Activated naive CD8-positive, alpha-beta T cell treated with anti-CD3 and anti-CD28 coated beads, Interleukin-2, amount 50 U/mL, for 24 hours (primary cell): ENCODE measurements around the gene RGL1.

ENCODE experiments used
- ATAC-seq: fragments of 150-1000 bp; cut with Tn5 transposase; one replicate; pipeline ENCODE4 v1.10.0; 2021
- DNase-seq: peaks from one replicate; pipeline ENCODE4 v3.0.0; 2021
- H3K27ac Mint-ChIP-seq: one replicate; pipeline ENCODE4 v1.8.0; 2021; ENCODE audit warnings: mild to moderate bottlenecking, mixed read lengths
- H3K27me3 Mint-ChIP-seq: one replicate; pipeline ENCODE4 v1.8.0; 2021; ENCODE audit warnings: mixed read lengths
- H3K36me3 Mint-ChIP-seq: one replicate; pipeline ENCODE4 v1.8.0; 2021; ENCODE audit warnings: low read depth, mixed read lengths
- H3K4me1 Mint-ChIP-seq: one replicate; pipeline ENCODE4 v1.8.0; 2021; ENCODE audit warnings: mixed read lengths
- H3K4me3 Mint-ChIP-seq: one replicate; pipeline ENCODE4 v1.8.0; 2021; ENCODE audit warnings: mild to moderate bottlenecking, moderate library complexity, mixed read lengths
- H3K9me3 Mint-ChIP-seq: one replicate; pipeline ENCODE4 v1.8.0; 2021; ENCODE audit warnings: mixed read lengths

Gene RGL1

GRCh38 chr1:183936791-183937190, 131.9 kb downstream of the RGL1 start:
- Mint-ChIP-seq H3K27ac (no peak overlapping the region), H3K9me3 (no peaks in the 10 kb centered on the region), H3K27me3 (no peaks in the 10 kb centered on the region), H3K4me1 (peaks cover 6% of the 10 kb centered on the region), H3K36me3 (no peaks in the 10 kb centered on the region), H3K4me3 (no peak overlapping the region)
- ATAC-seq, result no peak
- no peak for DNase-seq

- Mint-ChIP-seq H3K27ac (no peak overlapping the region), H3K27me3 (no peaks in the 10 kb centered on the region), H3K36me3 (no peaks in the 10 kb centered on the region), H3K4me1 (peaks cover 6% of the 10 kb centered on the region), H3K9me3 (no peaks in the 10 kb centered on the region), H3K4me3 (no peak overlapping the region)
- DNase-seq, result no peak
- ATAC-seq, result no peak
Measured at GRCh38 chr1:183937611-183938010, 132.7 kb downstream of the RGL1 start.

GRCh38 chr1:183941001-183941400, 136.1 kb downstream of the RGL1 start:
- no peaks in the 10 kb centered on the region for H3K9me3 Mint-ChIP-seq
- H3K4me3 Mint-ChIP-seq, result no peak overlapping the region
- ATAC-seq (no peak), DNase-seq (no peak)
- no peaks in the 10 kb centered on the region for H3K4me1 Mint-ChIP-seq
- H3K27ac Mint-ChIP-seq, result no peak overlapping the region
- H3K36me3 Mint-ChIP-seq, result no peaks in the 10 kb centered on the region
- H3K27me3 Mint-ChIP-seq, result no peaks in the 10 kb centered on the region

- Mint-ChIP-seq H3K27me3 (no peaks in the 10 kb centered on the region), H3K9me3 (peaks cover 3% of the 10 kb centered on the region), H3K4me1 (no peaks in the 10 kb centered on the region), H3K27ac (no peak overlapping the region), H3K36me3 (no peaks in the 10 kb centered on the region), H3K4me3 (no peak overlapping the region)
- no peak for DNase-seq
- no peak for ATAC-seq
Measured at GRCh38 chr1:183942933-183943693, 138.2 kb downstream of the RGL1 start.

- H3K4me1 Mint-ChIP-seq, result no peaks in the 10 kb centered on the region
Measured at GRCh38 chr1:183945428-183946319, 140.8 kb downstream of the RGL1 start.

GRCh38 chr1:183946320-183946613, 141.3 kb downstream of the RGL1 start:
- no peaks in the 10 kb centered on the region for H3K27me3 Mint-ChIP-seq
- DNase-seq (no peak), ATAC-seq (no peak)
- no peaks in the 10 kb centered on the region for H3K4me1 Mint-ChIP-seq
- H3K4me3 Mint-ChIP-seq, result no peak overlapping the region
- peaks cover 3% of the 10 kb centered on the region for H3K9me3 Mint-ChIP-seq
- H3K36me3 Mint-ChIP-seq, result no peaks in the 10 kb centered on the region
- H3K27ac Mint-ChIP-seq, result no peak overlapping the region

More at GRCh38 chr1:183945428-183946319, 140.8 kb downstream of the RGL1 start:
- Mint-ChIP-seq H3K27ac (no peak overlapping the region), H3K4me3 (no peak overlapping the region), H3K36me3 (no peaks in the 10 kb centered on the region), H3K27me3 (no peaks in the 10 kb centered on the region), H3K9me3 (peaks cover 3% of the 10 kb centered on the region)
- ATAC-seq, result no peak
- no peak for DNase-seq

GRCh38 chr1:183947988-183948387, 143.1 kb downstream of the RGL1 start:
- no peak overlapping the region for H3K27ac Mint-ChIP-seq
- ATAC-seq, result no peak
- peaks cover 3% of the 10 kb centered on the region for H3K9me3 Mint-ChIP-seq
- no peak for DNase-seq
- no peaks in the 10 kb centered on the region for H3K4me1 Mint-ChIP-seq
- no peaks in the 10 kb centered on the region for H3K27me3 Mint-ChIP-seq
- no peaks in the 10 kb centered on the region for H3K36me3 Mint-ChIP-seq
- H3K4me3 Mint-ChIP-seq, result no peak overlapping the region

GRCh38 chr1:183952101-183952500, 147.2 kb downstream of the RGL1 start:
- DNase-seq (no peak), ATAC-seq (no peak)
- no peak overlapping the region for H3K27ac Mint-ChIP-seq
- no peak overlapping the region for H3K4me3 Mint-ChIP-seq
- H3K9me3 Mint-ChIP-seq, result peaks cover 3% of the 10 kb centered on the region
- H3K27me3 Mint-ChIP-seq, result no peaks in the 10 kb centered on the region
- no peaks in the 10 kb centered on the region for H3K36me3 Mint-ChIP-seq
- H3K4me1 Mint-ChIP-seq, result peaks cover 4% of the 10 kb centered on the region

- Mint-ChIP-seq H3K36me3 (no peaks in the 10 kb centered on the region), H3K27ac (no peak overlapping the region), H3K9me3 (no peaks in the 10 kb centered on the region), H3K4me1 (peaks cover 4% of the 10 kb centered on the region), H3K4me3 (no peak overlapping the region), H3K27me3 (no peaks in the 10 kb centered on the region)
- DNase-seq (no peak), ATAC-seq (no peak)
Measured at GRCh38 chr1:183953031-183953430, 148.1 kb downstream of the RGL1 start.

GRCh38 chr1:183954496-183954895, 149.6 kb downstream of the RGL1 start:
- Mint-ChIP-seq H3K36me3 (no peaks in the 10 kb centered on the region), H3K4me3 (no peak overlapping the region), H3K27me3 (no peaks in the 10 kb centered on the region), H3K9me3 (no peaks in the 10 kb centered on the region), H3K27ac (no peak overlapping the region), H3K4me1 (peaks cover 4% of the 10 kb centered on the region)
- ATAC-seq (no peak), DNase-seq (no peak)

- no peaks in the 10 kb centered on the region for H3K36me3 Mint-ChIP-seq
- H3K27me3 Mint-ChIP-seq, result no peaks in the 10 kb centered on the region
- peaks cover 4% of the 10 kb centered on the region for H3K4me1 Mint-ChIP-seq
- DNase-seq, result peak; percentile 32
- H3K27ac Mint-ChIP-seq, result no peak overlapping the region
- H3K9me3 Mint-ChIP-seq, result no peaks in the 10 kb centered on the region
- H3K4me3 Mint-ChIP-seq, result peak overlapping the region; percentile 16
- peak; percentile 97 for ATAC-seq
Measured at GRCh38 chr1:183956559-183957188, 151.8 kb downstream of the RGL1 start.

GRCh38 chr1:183957216-183957830, 152.4 kb downstream of the RGL1 start:
- Mint-ChIP-seq H3K4me3 (no peak overlapping the region), H3K4me1 (peaks cover 4% of the 10 kb centered on the region), H3K9me3 (no peaks in the 10 kb centered on the region), H3K27me3 (no peaks in the 10 kb centered on the region), H3K36me3 (no peaks in the 10 kb centered on the region), H3K27ac (no peak overlapping the region)
- ATAC-seq (no peak), DNase-seq (no peak)

- no peaks in the 10 kb centered on the region for H3K36me3 Mint-ChIP-seq
- ATAC-seq (no peak), DNase-seq (no peak)
- H3K27ac Mint-ChIP-seq, result no peak overlapping the region
- H3K9me3 Mint-ChIP-seq, result no peaks in the 10 kb centered on the region
- peaks cover 11% of the 10 kb centered on the region for H3K4me1 Mint-ChIP-seq
- no peaks in the 10 kb centered on the region for H3K27me3 Mint-ChIP-seq
- no peak overlapping the region for H3K4me3 Mint-ChIP-seq
Measured at GRCh38 chr1:183958958-183959357, 154.0 kb downstream of the RGL1 start.

- ATAC-seq (no peak), DNase-seq (no peak)
- Mint-ChIP-seq H3K27me3 (no peaks in the 10 kb centered on the region), H3K27ac (no peak overlapping the region), H3K9me3 (no peaks in the 10 kb centered on the region), H3K4me3 (no peak overlapping the region), H3K36me3 (no peaks in the 10 kb centered on the region), H3K4me1 (peaks cover 8% of the 10 kb centered on the region)
Measured at GRCh38 chr1:183961132-183961531, 156.2 kb downstream of the RGL1 start.
